GM12878 (cell line): ENCODE data around the gene MED25.

Experiments used
- BCL11A ChIP-seq: IDR thresholded peaks from 2 replicates; pipeline ENCODE4 v1.6.1; 2011; ENCODE audit warnings: low read depth, low read length
- BCL3 ChIP-seq: IDR thresholded peaks from 2 replicates; pipeline ENCODE4 v1.6.1; 2011; ENCODE audit warnings: borderline replicate concordance, low read depth, mild to moderate bottlenecking, moderate library complexity, low read length; ENCODE audit not compliant: insufficient read depth, poor library complexity, severe bottlenecking
- CTCF ChIP-seq, 3 experiments: IDR thresholded peaks in 2 of 3; conservative IDR thresholded peaks in 1 of 3; 2 replicates each; pipeline ENCODE4 v1.5.1; 2011; ENCODE audit warnings: low read depth in 3 of 3, low read length in 3 of 3, mild to moderate bottlenecking in 3 of 3, control low read depth in 2 of 3, moderate library complexity in 2 of 3, inconsistent platforms in 1 of 3, mixed read lengths in 1 of 3; ENCODE audit not compliant: control insufficient read depth in 2 of 3, insufficient read depth in 1 of 3; ENCODE audit errors: extremely low read depth in 1 of 3
- FOXM1 ChIP-seq: IDR thresholded peaks from 2 replicates; pipeline ENCODE4 v1.6.1; 2012; ENCODE audit warnings: low read depth, mild to moderate bottlenecking, inconsistent platforms, low read length, moderate library complexity
- MAX ChIP-seq: IDR thresholded peaks from 2 replicates; pipeline ENCODE4 v1.6.1; 2012; ENCODE audit warnings: low read depth, low read length, improper control_type of control experiment
- MTA2 ChIP-seq: fragments of 450-650 bp; IDR thresholded peaks from 2 replicates; pipeline ENCODE4 v1.6.1; 2016; ENCODE audit warnings: low read depth, mild to moderate bottlenecking, moderate library complexity
- RELB ChIP-seq: fragments of 450-650 bp; IDR thresholded peaks from 2 replicates; pipeline ENCODE4 v1.6.1; 2017; ENCODE audit warnings: low read depth, mild to moderate bottlenecking, moderate library complexity
- SP1 ChIP-seq: IDR thresholded peaks from one replicate; pipeline ENCODE4 v1.6.1; 2011; ENCODE audit warnings: low read depth, low read length
- SUPT20H ChIP-seq: IDR thresholded peaks from 2 replicates; pipeline ENCODE4 v1.6.1; 2011; ENCODE audit warnings: low read depth, mild to moderate bottlenecking, low read length, moderate library complexity, borderline replicate concordance; ENCODE audit not compliant: control insufficient read depth
- TBL1XR1 ChIP-seq: IDR thresholded peaks from 2 replicates; pipeline ENCODE4 v1.6.1; 2012; ENCODE audit warnings: low read depth, low read length, improper control_type of control experiment
- TCF7 ChIP-seq: IDR thresholded peaks from 2 replicates; pipeline ENCODE4 v1.6.1; 2014; ENCODE audit warnings: antibody characterized with exemption, borderline replicate concordance

GRCh38 chr19:49807058-49807903 is 10.8 kb upstream of the MED25 start:
- TF ChIP-seq SP1 (no peak), TCF7 (no peak), BCL3 (no peak), MAX (no peak), FOXM1 (no peak), MTA2 (no peak), TBL1XR1 (no peak), SUPT20H (no peak), BCL11A (no peak), CTCF (IDR thresholded peaks at IDR 0.05 in 2 of 3, conservative IDR thresholded peaks at IDR 0.05 in 1 of 3; ENCODE audit: control insufficient read depth in 2 of 3, extremely low read depth in 1 of 3, insufficient read depth in 1 of 3, low read depth in 3 of 3, low read length in 3 of 3) (no peak), RELB (no peak)
